Endodermal cell (in vitro differentiated cells): ENCODE results near the gene PLVAP. TPM values are rescaled to one million over a fixed set of nuclear protein-coding genes. Genes with fewer than 3 reads are reported as not detected.
A peak's percentile ranks its signal among the peaks of the same experiment; 100 is the strongest.

ENCODE experiments used
- DNase-seq: peaks from one replicate; pipeline ENCODE4 v3.0.0-alpha.2; 2017
- H3K27ac ChIP-seq: 2 replicates; pipeline ENCODE4 v1.5.1; 2013; ENCODE audit warnings: mild to moderate bottlenecking, low read depth, low read length, moderate library complexity
- H3K27me3 ChIP-seq: 2 replicates; pipeline ENCODE4 v1.6.1; 2013; ENCODE audit warnings: mild to moderate bottlenecking, low read length, moderate library complexity; ENCODE audit not compliant: insufficient read depth, control insufficient read depth, poor library complexity, severe bottlenecking
- H3K36me3 ChIP-seq: 2 replicates; pipeline ENCODE4 v1.7.0; 2013; ENCODE audit warnings: mild to moderate bottlenecking, low read length, moderate library complexity; ENCODE audit not compliant: control insufficient read depth, insufficient read depth
- H3K4me1 ChIP-seq: one replicate; pipeline ENCODE4 v1.7.0; 2013; ENCODE audit warnings: low read length; ENCODE audit not compliant: control insufficient read depth, insufficient read depth
- H3K4me3 ChIP-seq: 2 replicates; pipeline ENCODE4 v1.5.1; 2013; ENCODE audit warnings: mild to moderate bottlenecking, low read length, moderate library complexity
- H3K9ac ChIP-seq: 2 replicates; pipeline ENCODE4 v1.6.1; 2013; ENCODE audit warnings: mild to moderate bottlenecking, low read length, moderate library complexity; ENCODE audit not compliant: poor library complexity, severe bottlenecking; ENCODE audit errors: extremely low read depth
- H3K9me3 ChIP-seq: 2 replicates; pipeline ENCODE4 v1.6.1; 2013; ENCODE audit warnings: mild to moderate bottlenecking, low read length, moderate library complexity; ENCODE audit not compliant: control insufficient read depth
- H3K27ac Mint-ChIP-seq: 2 replicates; pipeline ENCODE4 v1.8.0; 2020; ENCODE audit warnings: mixed read lengths
- H3K27me3 Mint-ChIP-seq: 2 replicates; pipeline ENCODE4 v1.8.0; 2021; ENCODE audit warnings: mild to moderate bottlenecking, mixed read lengths; ENCODE audit not compliant: insufficient read depth
- H3K36me3 Mint-ChIP-seq: 2 replicates; pipeline ENCODE4 v1.8.0; 2020; ENCODE audit warnings: low read depth, mixed read lengths
- H3K4me1 Mint-ChIP-seq: 2 replicates; pipeline ENCODE4 v1.8.0; 2020; ENCODE audit warnings: mixed read lengths
- H3K4me3 Mint-ChIP-seq: 2 replicates; pipeline ENCODE4 v1.8.0; 2020; ENCODE audit warnings: mild to moderate bottlenecking, moderate library complexity, mixed read lengths
- H3K9me3 Mint-ChIP-seq: 2 replicates; pipeline ENCODE4 v1.8.0; 2020; ENCODE audit warnings: mild to moderate bottlenecking, mixed read lengths
- CTCF ChIP-seq: fragments of 200-600 bp; sonication (generic); conservative IDR thresholded peaks from 2 replicates; pipeline ENCODE4 v1.5.0; 2021; ENCODE audit warnings: antibody characterized with exemption, mild to moderate bottlenecking
- WGBS, 2 experiments: methylation state at CpG; one replicate each; pipeline versions ENCODE4 v1.1.5 to v1.1.7; 2013; ENCODE audit warnings: missing lambda C conversion rate in 2 of 2, mixed read lengths in 1 of 2; ENCODE audit not compliant: insufficient coverage in 1 of 2, insufficient read length in 1 of 2; 5-methylcytosine and 5-hydroxymethylcytosine counted together
- total RNA-seq, 2 donors: library from RNA; stranded (reverse); fragmentation: NEBNext Ultra II Directional in 1 of 2; extraction: Animal tissue kit (Norgen Biotek cat#: 25700) in 1 of 2; gene quantifications; 2 replicates in 1 of 2; 3 replicates in 1 of 2; pipeline ENCODE4 v1.2.1, GENCODE V29; 2021

PLVAP gene
- total RNA-seq, 2 donors from 2014 or later = 0.44 TPM; not detected in 1

- H3K4me1 ChIP-seq = peaks cover 19% of the 10 kb centered on the region
- no peak for TF ChIP-seq CTCF
- Mint-ChIP-seq H3K4me3 (peak overlapping the region; percentile 72), H3K9me3 (no peaks in the 10 kb centered on the region), H3K27me3 (no peaks in the 10 kb centered on the region), H3K27ac (peak overlapping the region; percentile 94), H3K36me3 (peaks cover 5% of the 10 kb centered on the region), H3K4me1 (peaks cover 13% of the 10 kb centered on the region)
- H3K9ac ChIP-seq = peak overlapping the region; percentile 97
- no peak for DNase-seq
- H3K9me3 ChIP-seq = no peaks in the 10 kb centered on the region
- peak overlapping the region; percentile 32 for H3K27ac ChIP-seq
- H3K36me3 ChIP-seq = peaks cover 20% of the 10 kb centered on the region
- H3K4me3 ChIP-seq = peak overlapping the region; percentile 98
- 72 to 77% methylated on average over 5 to 7 of the region's 7 CpGs for WGBS, 2 experiments
- no peaks in the 10 kb centered on the region for H3K27me3 ChIP-seq
These were observed 27.6 kb upstream of the PLVAP start for GRCh38 chr19:17404621-17405249.

GRCh38 chr19:17404015-17404414, 26.9 kb upstream of the PLVAP start:
- Histone ChIP-seq H3K9me3 (no peaks in the 10 kb centered on the region), H3K27ac (peak overlapping the region; percentile 57), H3K9ac (peak overlapping the region; percentile 97), H3K27me3 (no peaks in the 10 kb centered on the region), H3K4me1 (peaks cover 19% of the 10 kb centered on the region), H3K36me3 (peaks cover 20% of the 10 kb centered on the region), H3K4me3 (peak overlapping the region; percentile 98)
- DNase-seq = peak; percentile 82
- H3K36me3 Mint-ChIP-seq = peaks cover 5% of the 10 kb centered on the region
- H3K27me3 Mint-ChIP-seq = no peaks in the 10 kb centered on the region
- H3K9me3 Mint-ChIP-seq = no peaks in the 10 kb centered on the region
- H3K27ac Mint-ChIP-seq = peak overlapping the region; percentile 94
- WGBS, 2 experiments = 20% methylated on average over 5 of the region's 6 CpGs; no CpG with 5 or more reads in 1 of the 2 experiments
- peak overlapping the region; percentile 72 for H3K4me3 Mint-ChIP-seq
- peaks cover 13% of the 10 kb centered on the region for H3K4me1 Mint-ChIP-seq
- TF ChIP-seq CTCF = no peak

GRCh38 chr19:17402982-17403855, 26.1 kb upstream of the PLVAP start:
- Histone ChIP-seq H3K4me1 (peaks cover 19% of the 10 kb centered on the region), H3K4me3 (peak overlapping the region; percentile 98), H3K9ac (peak overlapping the region; percentile 97), H3K27ac (peak overlapping the region; percentile 57), H3K27me3 (no peaks in the 10 kb centered on the region), H3K9me3 (no peaks in the 10 kb centered on the region), H3K36me3 (peaks cover 24% of the 10 kb centered on the region)
- H3K27me3 Mint-ChIP-seq = no peaks in the 10 kb centered on the region
- peak overlapping the region; percentile 72 for H3K4me3 Mint-ChIP-seq
- H3K36me3 Mint-ChIP-seq = peaks cover 5% of the 10 kb centered on the region
- DNase-seq = peak; percentile 96
- H3K27ac Mint-ChIP-seq = peak overlapping the region; percentile 94
- H3K4me1 Mint-ChIP-seq = peaks cover 13% of the 10 kb centered on the region
- WGBS, 2 experiments = 30 to 48% methylated on average over 17 to 30 of the region's 36 CpGs
- no peak for TF ChIP-seq CTCF
- no peaks in the 10 kb centered on the region for H3K9me3 Mint-ChIP-seq
